Measurements from ENCODE around the gene GART.

- no peak for TF ChIP-seq CTCF (IDR thresholded peaks at IDR 0.05)
- no peak for TF ChIP-seq POLR2A (IDR thresholded peaks at IDR 0.05)
- no peak for TF ChIP-seq POLR2AphosphoS5 (IDR thresholded peaks at IDR 0.05)
Observed at GRCh38 chr21:33490991-33491372, 50.9 kb downstream of the GART start.

Data from suprapubic skin (tissue), 4 donors.